ACC112 (cell line): ENCODE data around the gene KCNIP4.

Source experiments
- H2AFZ ChIP-seq: fragments of 200-600 bp; sonication (generic); one replicate; pipeline ENCODE4 v1.6.0; 2017; ENCODE audit warnings: antibody characterized with exemption, low read length; ENCODE audit not compliant: unreplicated experiment
- H3K27ac ChIP-seq: fragments of 200-600 bp; sonication (generic); 2 replicates; pipeline ENCODE4 v1.5.1; 2014; ENCODE audit warnings: low read depth, mild to moderate bottlenecking, antibody characterized with exemption, low read length, moderate library complexity
- H3K27me3 ChIP-seq: fragments of 200-600 bp; sonication (generic); 2 replicates; pipeline ENCODE4 v1.6.1; 2014; ENCODE audit warnings: mild to moderate bottlenecking, antibody characterized with exemption, low read length, moderate library complexity, mixed read lengths; ENCODE audit not compliant: insufficient read depth
- H3K36me3 ChIP-seq: fragments of 200-600 bp; sonication (generic); 2 replicates; pipeline ENCODE4 v1.6.1; 2016; ENCODE audit warnings: mild to moderate bottlenecking, antibody characterized with exemption, low read length, moderate library complexity, mixed read lengths; ENCODE audit not compliant: insufficient read depth
- H3K4me1 ChIP-seq: fragments of 200-600 bp; sonication (generic); one replicate; pipeline ENCODE4 v1.6.1; 2016; ENCODE audit warnings: low read length, mixed read lengths; ENCODE audit not compliant: insufficient read depth, unreplicated experiment, control insufficient read depth
- H3K4me3 ChIP-seq: fragments of 200-600 bp; sonication (generic); 2 replicates; pipeline ENCODE4 v1.5.1; 2014; ENCODE audit warnings: mild to moderate bottlenecking, low read depth, low read length
- H3K79me2 ChIP-seq: fragments of 200-600 bp; sonication (generic); one replicate; pipeline ENCODE4 v1.6.0; 2016; ENCODE audit warnings: low read length; ENCODE audit not compliant: control insufficient read depth, unreplicated experiment, insufficient read depth

KCNIP4 gene

GRCh38 chr4:21596521-21596920, 352.1 kb downstream of the KCNIP4 start:
- Histone ChIP-seq H3K4me1 (peaks cover 5% of the 10 kb centered on the region), H3K4me3 (no peak overlapping the region), H3K27ac (no peak overlapping the region), H3K79me2 (no peaks in the 10 kb centered on the region), H2AFZ (no peak overlapping the region), H3K27me3 (no peaks in the 10 kb centered on the region), H3K36me3 (no peaks in the 10 kb centered on the region)

DNA sequence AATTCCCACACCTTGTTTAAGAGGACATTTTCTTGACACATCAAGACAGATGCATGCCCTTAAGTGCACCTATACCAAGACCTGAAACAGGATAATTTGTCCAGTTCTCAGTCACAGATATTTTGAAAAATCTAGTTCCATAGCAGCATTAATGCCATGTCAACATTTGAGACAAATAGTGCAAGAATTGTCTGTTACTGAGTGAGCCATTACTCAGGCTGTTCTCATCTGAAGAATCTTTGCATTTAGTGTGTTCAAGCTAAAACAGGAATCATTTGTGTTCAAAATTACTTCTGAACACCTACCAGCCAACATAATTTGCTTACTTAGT, 354.9 kb downstream of the KCNIP4 start:
- no peaks in the 10 kb centered on the region for H3K27me3 ChIP-seq
- no peaks in the 10 kb centered on the region for H3K79me2 ChIP-seq
- peaks cover 5% of the 10 kb centered on the region for H3K4me1 ChIP-seq
- no peak overlapping the region for H3K4me3 ChIP-seq
- no peak overlapping the region for H2AFZ ChIP-seq
- H3K36me3 ChIP-seq, result no peaks in the 10 kb centered on the region
- H3K27ac ChIP-seq, result no peak overlapping the region

DNA sequence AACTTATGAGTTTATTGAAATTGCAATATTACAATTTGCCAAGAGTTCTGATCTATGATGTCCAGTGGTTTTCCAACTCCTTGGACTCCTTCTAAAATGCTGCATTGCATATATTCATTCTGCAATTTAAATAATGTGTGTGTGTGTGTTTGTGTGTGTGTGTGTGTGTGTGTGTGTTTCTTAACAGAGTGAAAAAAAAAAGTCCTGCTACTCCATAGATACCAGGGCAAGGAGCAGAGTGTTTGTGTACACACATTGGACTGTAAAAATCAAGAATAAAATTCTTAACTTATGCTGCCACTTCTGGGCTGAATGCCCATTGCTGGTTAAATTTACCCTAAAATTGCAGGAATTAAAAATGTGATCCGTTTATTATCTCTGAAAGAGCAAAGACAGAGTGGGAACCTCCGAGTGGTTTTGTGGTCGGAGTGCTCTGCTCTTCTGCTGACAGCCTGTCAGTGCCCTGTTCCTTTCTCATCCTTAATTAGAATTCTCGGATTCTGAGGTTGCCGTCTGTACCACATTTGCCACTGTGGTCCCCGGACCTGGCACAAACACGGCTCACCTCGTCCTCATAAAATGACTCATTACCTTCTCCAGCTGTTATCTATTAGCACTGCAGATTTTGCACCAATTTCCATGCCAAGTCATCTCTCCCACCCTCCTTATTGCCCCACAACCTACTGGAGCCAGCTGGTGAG, 355.5 kb downstream of the KCNIP4 start:
- H3K36me3 ChIP-seq, result no peaks in the 10 kb centered on the region
- no peaks in the 10 kb centered on the region for H3K27me3 ChIP-seq
- no peak overlapping the region for H3K27ac ChIP-seq
- H2AFZ ChIP-seq, result no peak overlapping the region
- H3K4me1 ChIP-seq, result peaks cover 5% of the 10 kb centered on the region
- no peaks in the 10 kb centered on the region for H3K79me2 ChIP-seq
- no peak overlapping the region for H3K4me3 ChIP-seq

DNA sequence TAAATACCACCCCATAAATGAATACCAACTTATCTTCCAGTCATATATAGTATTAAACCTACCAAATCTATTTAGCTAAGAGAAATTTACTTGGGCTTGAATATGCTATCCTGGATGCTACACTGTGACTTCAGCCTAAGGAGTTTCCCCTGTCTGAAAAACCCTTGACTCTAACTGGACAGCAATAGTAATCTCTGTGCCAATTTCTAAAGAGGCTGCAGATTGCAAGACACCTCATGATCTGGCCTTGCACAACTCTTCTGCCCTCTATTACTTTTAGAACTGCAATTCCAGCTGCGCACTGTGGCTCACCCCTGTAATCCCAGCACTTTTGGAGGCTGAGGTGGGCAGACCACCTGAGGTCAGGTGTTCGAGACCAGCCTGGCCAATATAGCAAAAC, 371.5 kb downstream of the KCNIP4 start:
- Histone ChIP-seq H2AFZ (no peak overlapping the region), H3K27me3 (no peaks in the 10 kb centered on the region), H3K27ac (no peak overlapping the region), H3K4me1 (no peaks in the 10 kb centered on the region), H3K4me3 (no peak overlapping the region), H3K36me3 (no peaks in the 10 kb centered on the region), H3K79me2 (no peaks in the 10 kb centered on the region)

GRCh38 chr4:21571100-21571499, 377.5 kb downstream of the KCNIP4 start:
- Histone ChIP-seq H2AFZ (no peak overlapping the region), H3K27me3 (no peaks in the 10 kb centered on the region), H3K27ac (no peak overlapping the region), H3K4me3 (no peak overlapping the region), H3K36me3 (no peaks in the 10 kb centered on the region), H3K4me1 (no peaks in the 10 kb centered on the region), H3K79me2 (no peaks in the 10 kb centered on the region)

DNA sequence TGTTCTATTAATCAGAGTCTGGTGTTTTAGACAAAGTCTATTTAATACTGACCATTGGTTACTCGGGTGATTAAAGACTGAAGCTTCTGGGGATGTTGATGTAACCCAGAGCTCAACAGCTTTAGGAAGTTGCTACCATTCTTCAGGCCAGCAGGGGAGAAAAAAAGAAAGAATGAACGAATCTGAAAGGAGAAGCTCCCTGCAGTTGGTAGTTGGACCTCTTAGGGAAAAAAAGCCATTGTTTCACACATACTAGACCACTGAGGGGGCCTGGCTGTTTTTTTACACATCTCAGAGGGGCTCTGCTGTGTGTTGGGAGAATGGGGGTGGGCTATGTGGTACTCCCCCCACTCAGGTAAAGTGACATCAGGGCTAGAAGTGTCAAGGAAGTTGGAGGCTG, 378.9 kb downstream of the KCNIP4 start:
- Histone ChIP-seq H3K79me2 (no peaks in the 10 kb centered on the region), H3K4me1 (no peaks in the 10 kb centered on the region), H3K27me3 (no peaks in the 10 kb centered on the region), H3K4me3 (no peak overlapping the region), H2AFZ (no peak overlapping the region), H3K27ac (no peak overlapping the region), H3K36me3 (no peaks in the 10 kb centered on the region)

DNA sequence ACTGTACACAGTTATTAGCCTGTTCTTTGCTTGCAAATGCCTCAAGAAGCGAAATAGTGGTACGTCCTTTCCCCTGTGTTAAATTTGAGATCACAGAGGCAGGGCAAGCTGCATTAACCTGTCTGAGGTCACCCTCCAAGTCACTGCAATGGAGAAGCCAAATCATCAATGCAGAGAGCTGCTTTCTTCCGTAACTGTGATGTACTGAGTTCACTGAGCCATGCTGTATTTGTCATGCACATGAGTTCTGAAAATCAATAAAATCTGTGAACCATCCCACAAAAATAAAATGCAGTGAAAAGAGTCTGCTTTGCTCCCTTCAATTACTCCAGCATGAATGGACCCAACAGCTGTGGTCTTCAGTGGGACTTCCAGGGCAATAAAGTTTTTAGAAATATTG, 393.5 kb downstream of the KCNIP4 start:
- Histone ChIP-seq H3K36me3 (no peaks in the 10 kb centered on the region), H3K4me3 (no peak overlapping the region), H3K4me1 (no peaks in the 10 kb centered on the region), H3K79me2 (no peaks in the 10 kb centered on the region), H3K27me3 (peaks cover 7% of the 10 kb centered on the region; the same call in 1 of the 2 replicates), H2AFZ (no peak overlapping the region), H3K27ac (no peak overlapping the region)

GRCh38 chr4:21554500-21554899, 394.1 kb downstream of the KCNIP4 start:
- Histone ChIP-seq H3K4me1 (no peaks in the 10 kb centered on the region), H3K79me2 (no peaks in the 10 kb centered on the region), H3K27ac (no peak overlapping the region), H3K27me3 (peaks cover 7% of the 10 kb centered on the region; the same call in 1 of the 2 replicates), H3K4me3 (no peak overlapping the region), H3K36me3 (no peaks in the 10 kb centered on the region), H2AFZ (no peak overlapping the region)

- no peak overlapping the region for H2AFZ ChIP-seq
- H3K36me3 ChIP-seq, result no peaks in the 10 kb centered on the region
- H3K27ac ChIP-seq, result no peak overlapping the region
- H3K4me3 ChIP-seq, result no peak overlapping the region
- H3K79me2 ChIP-seq, result no peaks in the 10 kb centered on the region
- H3K27me3 ChIP-seq, result peaks cover 7% of the 10 kb centered on the region; the same call in 1 of the 2 replicates
- H3K4me1 ChIP-seq, result no peaks in the 10 kb centered on the region
These were observed 394.5 kb downstream of the KCNIP4 start for GRCh38 chr4:21554066-21554465.

- Histone ChIP-seq H3K4me3 (no peak overlapping the region), H2AFZ (no peak overlapping the region), H3K27me3 (peaks cover 7% of the 10 kb centered on the region; the same call in 1 of the 2 replicates), H3K36me3 (no peaks in the 10 kb centered on the region), H3K4me1 (no peaks in the 10 kb centered on the region), H3K79me2 (no peaks in the 10 kb centered on the region), H3K27ac (no peak overlapping the region)
These were observed 396.1 kb downstream of the KCNIP4 start for GRCh38 chr4:21552455-21552854.

- H3K4me3 ChIP-seq, result no peak overlapping the region
- no peaks in the 10 kb centered on the region for H3K36me3 ChIP-seq
- no peak overlapping the region for H3K27ac ChIP-seq
- no peaks in the 10 kb centered on the region for H3K79me2 ChIP-seq
- H2AFZ ChIP-seq, result no peak overlapping the region
- H3K4me1 ChIP-seq, result no peaks in the 10 kb centered on the region
- H3K27me3 ChIP-seq, result no peaks in the 10 kb centered on the region
These were observed 403.6 kb downstream of the KCNIP4 start for GRCh38 chr4:21544955-21545354.
